ENCODE measurements around the gene ZNF804A.

Gene ZNF804A

GRCh38 chr2:184945326-184945725 lies 347.0 kb downstream of the ZNF804A start:
- DNase-seq (ENCODE audit: low spot score) = no peak

GRCh38 chr2:184945824-184946223 lies 347.5 kb downstream of the ZNF804A start:
- DNase-seq (ENCODE audit: low spot score) = no peak

GRCh38 chr2:184956856-184957255 lies 358.5 kb downstream of the ZNF804A start:
- DNase-seq (ENCODE audit: low spot score) = no peak

- DNase-seq (ENCODE audit: low spot score) = no peak
Measured at GRCh38 chr2:184971546-184972068, 373.3 kb downstream of the ZNF804A start.

Measured in AG20443 (cell line).